ENCODE results near the gene HLA-DOB.
A peak's percentile ranks its signal among the peaks of the same experiment; 100 is the strongest.

The HLA-DOB gene

DNA sequence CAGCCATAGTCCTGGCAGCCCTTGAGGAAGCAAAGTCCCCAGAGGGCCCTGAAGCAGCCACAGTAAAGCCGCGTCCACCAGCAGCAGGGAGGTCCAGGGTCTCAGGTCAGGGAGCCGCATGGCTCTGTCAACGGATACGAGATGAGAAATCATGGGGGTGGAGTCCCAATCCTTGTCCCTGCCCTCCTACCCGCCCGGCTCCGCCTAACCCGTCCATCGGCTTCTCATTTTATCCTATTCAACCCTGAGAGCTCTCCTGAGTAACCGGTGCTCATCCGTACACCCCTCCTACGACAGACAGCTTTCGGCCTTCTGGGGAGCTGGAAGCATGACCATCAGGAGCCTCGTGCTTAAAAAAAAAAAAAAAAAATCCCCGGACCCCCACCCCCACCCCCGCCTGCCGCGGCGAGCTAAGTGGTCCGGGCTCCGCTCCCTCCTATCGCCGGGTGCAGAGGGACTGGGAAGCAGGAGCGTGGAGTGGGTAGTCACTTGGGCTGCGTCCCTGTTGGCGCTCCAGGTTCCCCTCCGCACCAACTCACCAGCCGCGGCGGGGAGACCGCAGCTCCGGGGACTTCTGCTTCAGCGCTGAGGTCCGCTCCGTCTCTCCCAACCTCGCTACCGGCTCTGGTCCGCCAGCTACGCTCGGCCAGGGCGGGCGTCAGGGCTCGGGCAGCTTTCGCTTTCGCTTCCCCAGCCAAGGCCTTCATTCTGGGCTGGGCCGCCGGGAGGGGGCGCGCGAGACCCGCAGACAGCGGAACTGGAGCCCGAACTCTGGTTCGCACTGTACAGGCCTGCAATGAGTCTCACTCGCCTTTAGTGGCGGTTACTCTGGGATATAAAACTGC lies 21.5 kb upstream of the HLA-DOB start, which contains the start of gene TAP2:
TSS of gene TAP2 (minus strand) at position 626 of the 845 bp plus-strand sequence. CDS start at position 120, 506 bp downstream.
- TF ChIP-seq, protein P1, sequence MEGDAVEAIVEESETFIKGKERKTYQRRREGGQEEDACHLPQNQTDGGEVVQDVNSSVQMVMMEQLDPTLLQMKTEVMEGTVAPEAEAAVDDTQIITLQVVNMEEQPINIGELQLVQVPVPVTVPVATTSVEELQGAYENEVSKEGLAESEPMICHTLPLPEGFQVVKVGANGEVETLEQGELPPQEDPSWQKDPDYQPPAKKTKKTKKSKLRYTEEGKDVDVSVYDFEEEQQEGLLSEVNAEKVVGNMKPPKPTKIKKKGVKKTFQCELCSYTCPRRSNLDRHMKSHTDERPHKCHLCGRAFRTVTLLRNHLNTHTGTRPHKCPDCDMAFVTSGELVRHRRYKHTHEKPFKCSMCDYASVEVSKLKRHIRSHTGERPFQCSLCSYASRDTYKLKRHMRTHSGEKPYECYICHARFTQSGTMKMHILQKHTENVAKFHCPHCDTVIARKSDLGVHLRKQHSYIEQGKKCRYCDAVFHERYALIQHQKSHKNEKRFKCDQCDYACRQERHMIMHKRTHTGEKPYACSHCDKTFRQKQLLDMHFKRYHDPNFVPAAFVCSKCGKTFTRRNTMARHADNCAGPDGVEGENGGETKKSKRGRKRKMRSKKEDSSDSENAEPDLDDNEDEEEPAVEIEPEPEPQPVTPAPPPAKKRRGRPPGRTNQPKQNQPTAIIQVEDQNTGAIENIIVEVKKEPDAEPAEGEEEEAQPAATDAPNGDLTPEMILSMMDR (conservative IDR thresholded peaks at IDR 0.05; ENCODE audit: low read depth, low read length) = peak; percentile 98
- H3K4me3 ChIP-seq (ENCODE audit: low read depth, low read length) = peak within 1 kb of the TSS; percentile 94
- peak; percentile 95 for DNase-seq (ENCODE audit: low read depth)

GRCh38 chr6:32837651-32838113 lies 20.9 kb upstream of the HLA-DOB start:
- TF ChIP-seq, protein P1 (conservative IDR thresholded peaks at IDR 0.05; ENCODE audit: low read depth, low read length) = no peak
- peak overlapping the region; percentile 94 for H3K4me3 ChIP-seq (ENCODE audit: low read depth, low read length)
- no peak for DNase-seq (ENCODE audit: low read depth)

- no peak for DNase-seq (ENCODE audit: low read depth)
- no peak overlapping the region for H3K4me3 ChIP-seq (ENCODE audit: low read depth, low read length)
- TF ChIP-seq, protein P1 (conservative IDR thresholded peaks at IDR 0.05; ENCODE audit: low read depth, low read length) = no peak
Observed at GRCh38 chr6:32836873-32837272, 20.1 kb upstream of the HLA-DOB start.

DNA sequence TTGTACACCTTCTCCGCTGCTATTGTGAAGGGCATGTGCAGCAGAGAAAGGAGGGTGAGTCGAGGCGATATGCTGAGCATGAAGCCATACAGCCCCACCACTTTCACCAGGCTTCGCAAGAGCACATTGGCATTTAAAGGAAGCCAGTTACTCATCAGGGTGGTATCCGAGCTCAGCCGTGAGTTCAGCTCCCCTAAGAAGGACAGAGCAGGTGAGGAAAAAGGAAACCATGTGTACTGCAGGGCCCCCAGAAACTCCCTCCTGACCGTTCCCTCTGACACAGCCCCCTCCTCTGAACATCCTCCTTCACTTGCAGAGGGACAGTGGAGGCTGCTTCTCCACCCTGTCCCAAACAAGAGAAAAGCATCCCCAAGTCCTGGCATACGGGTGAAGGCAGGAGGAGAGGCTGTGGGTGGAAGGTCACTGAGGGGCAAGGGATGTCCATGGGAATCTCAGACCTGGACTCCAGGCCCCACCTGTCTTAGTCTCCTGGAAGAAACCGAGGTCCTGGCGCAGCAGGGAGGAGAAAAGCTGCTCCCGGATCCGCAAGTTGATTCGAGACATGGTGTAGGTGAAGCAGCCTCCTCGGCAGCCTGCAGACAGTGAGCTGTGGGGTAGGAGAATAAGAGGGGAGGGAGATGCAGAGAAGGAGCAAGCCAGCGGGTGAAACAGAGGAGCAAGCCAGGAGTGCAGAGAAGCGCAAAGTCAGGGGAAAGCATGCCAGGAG lies 18.5 kb upstream of the HLA-DOB start:
- TF ChIP-seq, protein P1 (conservative IDR thresholded peaks at IDR 0.05; ENCODE audit: low read depth, low read length) = no peak
- no peak for DNase-seq (ENCODE audit: low read depth)
- H3K4me3 ChIP-seq (ENCODE audit: low read depth, low read length) = no peak overlapping the region

DNA sequence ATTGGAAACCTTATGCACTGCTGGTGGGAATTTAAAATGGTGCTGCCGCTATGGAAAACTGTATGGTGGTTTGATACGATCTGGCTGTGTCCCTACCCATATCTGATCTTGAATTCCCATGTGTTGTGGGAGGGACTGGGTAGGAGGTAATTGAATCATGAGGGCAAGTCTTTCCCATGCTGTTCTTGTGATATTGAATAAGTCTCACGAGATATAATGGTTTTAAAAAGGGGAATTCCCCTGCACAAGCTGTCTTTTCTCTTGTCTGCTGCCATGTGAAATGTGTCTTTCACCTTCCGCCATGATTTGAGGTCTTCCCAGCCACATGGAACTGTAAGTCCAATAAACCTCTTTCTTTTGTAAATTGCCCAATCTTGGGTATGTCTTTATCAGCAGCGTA lies 16.9 kb upstream of the HLA-DOB start:
- no peak for DNase-seq (ENCODE audit: low read depth)
- no peak overlapping the region for H3K4me3 ChIP-seq (ENCODE audit: low read depth, low read length)
- TF ChIP-seq, protein P1 (conservative IDR thresholded peaks at IDR 0.05; ENCODE audit: low read depth, low read length) = no peak

DNA sequence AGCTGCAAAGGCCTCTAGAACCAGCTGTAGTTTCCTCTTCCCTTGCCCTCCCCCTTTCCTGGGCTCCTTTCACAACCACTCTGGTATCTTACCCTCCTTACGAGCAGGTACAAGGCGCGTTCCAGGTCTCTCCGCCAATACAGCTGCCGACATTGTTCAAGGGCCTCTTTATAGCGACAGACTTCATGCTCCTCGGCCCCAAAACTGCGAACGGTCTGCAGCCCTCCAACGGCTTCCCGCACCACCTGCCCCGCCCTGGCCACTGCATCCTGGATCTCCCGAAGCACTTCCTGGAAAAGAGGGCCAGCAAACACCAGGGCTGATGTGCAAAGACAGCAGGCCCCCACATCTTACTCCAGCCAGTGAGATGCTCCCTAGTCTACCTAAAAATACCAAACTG lies 15.7 kb upstream of the HLA-DOB start:
- DNase-seq (ENCODE audit: low read depth) = no peak
- no peak overlapping the region for H3K4me3 ChIP-seq (ENCODE audit: low read depth, low read length)
- TF ChIP-seq, protein P1 (conservative IDR thresholded peaks at IDR 0.05; ENCODE audit: low read depth, low read length) = no peak

All from choroid plexus epithelial cell (primary cell).